ENCODE data around the gene COPE.

DNA sequence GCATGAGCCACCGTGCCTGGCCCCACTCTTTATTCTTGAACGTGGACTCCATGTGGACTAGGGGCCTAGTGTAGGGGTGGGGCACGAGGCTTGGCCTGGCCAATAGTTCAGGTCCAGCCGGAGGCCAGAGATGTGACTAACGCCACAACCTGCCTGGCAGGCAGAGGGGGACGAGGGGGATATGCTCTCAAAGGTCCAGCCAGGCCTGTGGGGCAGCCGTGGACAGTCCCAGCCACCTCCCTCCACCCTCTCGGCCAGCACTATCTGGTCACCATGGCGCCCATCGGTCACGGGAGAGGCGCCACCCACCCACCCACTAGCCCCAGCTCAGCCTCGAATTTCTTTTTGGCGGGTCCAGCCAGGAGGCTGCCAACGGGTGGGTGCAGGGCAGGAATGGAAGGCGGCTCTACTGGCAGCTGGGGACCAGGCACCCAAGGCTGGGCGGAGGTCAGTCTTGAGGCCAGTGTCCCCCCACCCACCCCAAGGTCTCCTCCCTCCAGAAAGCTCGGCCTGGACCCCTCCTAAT, 21.0 kb downstream of the COPE start:
- TF ChIP-seq EZH2phosphoT487 (IDR thresholded peaks at IDR 0.05; ENCODE audit: insufficient read depth, low read depth) (no peak), EZH2 (IDR thresholded peaks at IDR 0.05; ENCODE audit: insufficient read depth, poor library complexity, severe bottlenecking) (no peak)

All from GM23248 (cell line).